NCI-H128 (cell line): ENCODE measurements around the gene LIPI.
"Not testable (repeated sequence)": the region's sequence is repeated elsewhere in the genome, so short reads cannot be mapped to it uniquely, and the experiment has no call there.

ENCODE experiments used
- DNase-seq: peaks from one replicate; lab custom pipeline; 2025; ENCODE audit not compliant: unreplicated experiment; lab: John Stamatoyannopoulos, UW

LIPI gene

DNA sequence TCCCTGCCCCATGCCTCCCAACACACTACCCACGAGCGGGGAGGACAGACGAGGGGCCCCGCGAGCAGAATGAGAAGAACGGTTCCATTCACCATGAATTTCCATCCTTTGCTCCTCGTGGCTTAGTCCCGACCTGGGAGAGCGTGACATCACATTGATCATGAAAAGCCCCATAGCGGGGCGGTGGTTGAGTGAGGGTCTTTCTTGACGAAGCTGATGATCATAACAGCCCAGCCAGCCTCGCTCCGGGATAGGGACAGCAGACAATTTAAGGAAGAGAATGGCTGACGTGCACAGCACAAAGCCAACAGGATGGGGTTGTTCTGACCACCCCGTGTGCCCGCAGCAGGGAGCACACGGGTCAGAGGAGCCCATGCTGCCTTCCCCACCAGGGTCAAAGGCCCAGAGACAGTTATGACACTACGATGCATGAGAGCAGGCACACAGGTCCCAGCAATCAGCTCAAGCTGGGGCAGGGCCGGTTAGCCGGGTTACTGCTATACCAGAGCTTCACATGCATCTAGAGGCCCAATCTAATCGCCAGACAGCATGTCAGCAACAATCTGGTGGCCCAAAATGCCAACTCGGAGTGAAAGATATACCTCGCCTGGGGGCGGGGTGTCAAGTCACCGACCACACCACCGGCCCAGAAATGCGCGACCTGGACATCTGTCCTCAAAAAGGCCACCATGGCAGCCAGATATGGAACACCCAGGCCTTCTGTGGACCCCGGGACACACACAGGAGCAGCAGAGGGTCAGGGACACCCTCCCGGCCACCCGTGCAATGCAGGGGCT lies 135.2 kb downstream of the LIPI start:
- no peak for DNase-seq

DNA sequence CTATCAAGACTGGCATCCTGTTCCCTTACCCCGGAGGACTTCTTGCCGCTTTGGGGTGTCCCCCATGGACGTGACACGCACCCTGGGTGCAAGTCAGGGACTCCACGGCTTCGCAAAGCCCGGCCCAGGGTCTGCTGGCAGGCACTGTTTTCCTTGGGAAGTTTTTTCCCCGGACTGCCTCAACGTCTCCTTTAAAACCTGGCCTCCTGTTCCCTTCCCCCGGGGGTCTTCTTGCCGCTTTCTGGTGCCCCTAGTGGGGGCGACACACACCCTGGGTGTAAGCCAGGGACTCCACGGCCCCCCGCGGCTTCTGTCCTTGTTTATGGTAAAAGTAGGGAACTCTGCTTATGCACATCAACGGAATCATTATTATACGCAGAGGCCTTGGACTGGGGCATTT lies 136.6 kb downstream of the LIPI start:
- DNase-seq: no peak

DNA sequence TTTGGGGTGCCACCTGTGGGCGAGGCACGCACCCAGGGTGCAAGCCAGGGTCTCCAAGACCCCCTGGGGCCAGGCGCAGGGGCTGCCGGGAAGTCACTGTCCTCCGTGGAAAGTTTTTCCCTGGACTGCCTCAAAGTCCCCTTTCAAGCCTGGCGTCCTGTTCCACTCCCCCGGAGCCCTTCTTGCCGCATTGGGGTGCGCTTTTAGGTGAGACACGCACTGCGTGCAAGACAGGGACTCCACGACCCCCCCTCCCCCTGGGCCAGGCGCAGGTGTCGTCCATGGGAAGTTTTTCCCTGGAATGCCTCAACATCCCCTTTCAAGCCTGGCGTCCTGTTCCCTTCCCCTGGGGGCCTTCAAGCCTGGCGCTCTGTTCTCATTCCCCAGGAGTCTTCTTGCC lies 137.1 kb downstream of the LIPI start:
- DNase-seq: no peak

- DNase-seq: no peak
Observed at GRCh38 chr21:14072761-14073535, 137.8 kb downstream of the LIPI start.

- no peak for DNase-seq
Observed at GRCh38 chr21:14071902-14072734, 138.6 kb downstream of the LIPI start.

GRCh38 chr21:14070968-14071367 lies 139.8 kb downstream of the LIPI start:
- no peak for DNase-seq

GRCh38 chr21:14070049-14070893 lies 140.5 kb downstream of the LIPI start:
- DNase-seq: no peak

DNA sequence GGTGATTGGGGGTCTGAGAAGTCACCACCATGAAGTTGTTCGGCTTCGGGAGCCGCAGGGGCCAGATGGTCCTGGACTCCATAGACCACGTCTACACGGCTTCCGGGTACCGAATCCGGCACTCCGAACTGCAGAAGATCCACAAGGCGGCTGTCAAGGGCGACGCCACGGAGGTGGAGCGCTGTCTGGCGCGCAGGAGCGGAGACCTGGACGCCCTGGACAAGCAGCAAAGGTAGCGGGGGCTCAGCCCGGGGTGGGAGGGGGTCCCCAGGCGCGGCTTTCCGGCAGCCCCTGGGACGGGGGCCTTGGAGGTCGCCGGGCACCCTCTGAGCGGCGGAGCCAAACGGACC lies 146.5 kb downstream of the LIPI start:
- no peak for DNase-seq

GRCh38 chr21:14063620-14064295 lies 147.0 kb downstream of the LIPI start:
- not testable (repeated sequence) for DNase-seq

DNA sequence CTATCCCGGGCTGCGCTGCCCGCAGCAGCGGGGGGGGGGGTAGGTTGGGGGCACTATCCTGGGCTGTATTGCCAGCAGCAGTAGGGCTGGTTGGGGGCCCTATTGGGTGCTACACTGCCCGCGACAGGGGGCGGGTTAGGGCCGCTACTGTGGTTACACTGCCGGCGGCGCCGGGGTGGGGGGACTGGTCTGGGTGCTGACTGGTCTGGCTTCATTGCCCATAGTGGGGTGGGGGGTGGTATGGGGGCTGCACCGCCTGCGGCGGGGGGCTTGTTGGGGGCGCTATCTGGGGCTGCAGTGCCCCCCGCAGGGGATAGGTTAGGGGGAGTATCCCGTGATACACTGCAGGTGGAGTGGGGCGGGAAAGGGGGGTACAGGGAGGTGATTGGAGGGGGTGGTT lies 148.1 kb downstream of the LIPI start:
- DNase-seq: not testable (repeated sequence)

DNA sequence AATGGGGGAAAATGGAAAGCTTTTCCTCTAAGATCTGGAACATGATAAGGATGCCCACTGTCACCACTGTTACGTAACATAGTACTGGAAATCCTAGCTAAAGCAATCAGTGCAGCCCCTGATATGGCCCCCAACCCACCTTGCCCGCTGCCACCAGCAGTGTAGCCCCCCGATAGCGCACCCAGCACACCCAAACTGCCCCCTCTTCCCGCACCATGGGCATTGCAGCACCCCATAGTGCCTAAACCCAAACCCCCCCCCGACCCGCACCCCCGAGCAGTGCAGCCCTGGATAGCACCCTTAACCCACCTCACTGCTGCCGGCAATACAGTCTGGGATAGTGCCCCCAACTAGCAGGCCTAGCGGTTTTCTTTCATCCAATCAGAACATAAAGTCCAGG lies 148.9 kb downstream of the LIPI start:
- DNase-seq: not testable (repeated sequence)

- DNase-seq: not testable (repeated sequence)
Observed at GRCh38 chr21:14058995-14059627, 151.6 kb downstream of the LIPI start.
